ENCODE measurements around the gene IGSF6.
A peak's percentile ranks its signal among the peaks of the same experiment; 100 is the strongest.
"Not testable (repeated sequence)": the region's sequence is repeated elsewhere in the genome, so short reads cannot be mapped to it uniquely, and the experiment has no call there.

Gene IGSF6

GRCh38 chr16:21637032-21637968 is 15.1 kb downstream of the IGSF6 start:
- no peak overlapping the region for H3K4me3 ChIP-seq (ENCODE audit: low read length)
- TF ChIP-seq, protein P1, sequence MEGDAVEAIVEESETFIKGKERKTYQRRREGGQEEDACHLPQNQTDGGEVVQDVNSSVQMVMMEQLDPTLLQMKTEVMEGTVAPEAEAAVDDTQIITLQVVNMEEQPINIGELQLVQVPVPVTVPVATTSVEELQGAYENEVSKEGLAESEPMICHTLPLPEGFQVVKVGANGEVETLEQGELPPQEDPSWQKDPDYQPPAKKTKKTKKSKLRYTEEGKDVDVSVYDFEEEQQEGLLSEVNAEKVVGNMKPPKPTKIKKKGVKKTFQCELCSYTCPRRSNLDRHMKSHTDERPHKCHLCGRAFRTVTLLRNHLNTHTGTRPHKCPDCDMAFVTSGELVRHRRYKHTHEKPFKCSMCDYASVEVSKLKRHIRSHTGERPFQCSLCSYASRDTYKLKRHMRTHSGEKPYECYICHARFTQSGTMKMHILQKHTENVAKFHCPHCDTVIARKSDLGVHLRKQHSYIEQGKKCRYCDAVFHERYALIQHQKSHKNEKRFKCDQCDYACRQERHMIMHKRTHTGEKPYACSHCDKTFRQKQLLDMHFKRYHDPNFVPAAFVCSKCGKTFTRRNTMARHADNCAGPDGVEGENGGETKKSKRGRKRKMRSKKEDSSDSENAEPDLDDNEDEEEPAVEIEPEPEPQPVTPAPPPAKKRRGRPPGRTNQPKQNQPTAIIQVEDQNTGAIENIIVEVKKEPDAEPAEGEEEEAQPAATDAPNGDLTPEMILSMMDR (conservative IDR thresholded peaks at IDR 0.05; ENCODE audit: low read length) = no peak
- DNase-seq (ENCODE audit: low read depth) = no peak

- not testable (repeated sequence) for H3K4me3 ChIP-seq (ENCODE audit: low read length); DNase-seq (ENCODE audit: low read depth)
Observed at GRCh38 chr16:21635694-21636093, 16.7 kb downstream of the IGSF6 start.

DNA sequence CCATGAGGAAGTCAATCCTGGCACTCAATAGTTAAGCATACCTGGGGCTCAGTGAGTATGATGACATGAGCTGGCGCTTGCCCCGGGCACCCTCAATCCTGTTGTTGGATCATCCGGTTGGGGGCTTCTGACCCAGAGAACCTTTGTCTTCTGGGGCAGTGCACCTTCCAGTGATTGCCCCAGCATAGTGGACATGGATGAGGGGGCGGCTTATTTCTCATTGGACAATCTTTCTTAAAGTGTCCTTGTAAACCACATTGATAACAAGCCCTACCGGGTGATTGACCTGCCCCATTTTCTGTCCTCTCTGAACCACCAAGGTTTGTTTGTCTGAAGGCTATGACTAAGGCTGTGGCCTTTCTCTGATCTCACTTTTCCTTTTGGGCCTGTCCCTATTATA is 18.2 kb downstream of the IGSF6 start:
- H3K4me3 ChIP-seq (ENCODE audit: low read length) = no peak overlapping the region
- TF ChIP-seq, protein P1 (conservative IDR thresholded peaks at IDR 0.05; ENCODE audit: low read length) = no peak
- DNase-seq (ENCODE audit: low read depth) = no peak

DNA sequence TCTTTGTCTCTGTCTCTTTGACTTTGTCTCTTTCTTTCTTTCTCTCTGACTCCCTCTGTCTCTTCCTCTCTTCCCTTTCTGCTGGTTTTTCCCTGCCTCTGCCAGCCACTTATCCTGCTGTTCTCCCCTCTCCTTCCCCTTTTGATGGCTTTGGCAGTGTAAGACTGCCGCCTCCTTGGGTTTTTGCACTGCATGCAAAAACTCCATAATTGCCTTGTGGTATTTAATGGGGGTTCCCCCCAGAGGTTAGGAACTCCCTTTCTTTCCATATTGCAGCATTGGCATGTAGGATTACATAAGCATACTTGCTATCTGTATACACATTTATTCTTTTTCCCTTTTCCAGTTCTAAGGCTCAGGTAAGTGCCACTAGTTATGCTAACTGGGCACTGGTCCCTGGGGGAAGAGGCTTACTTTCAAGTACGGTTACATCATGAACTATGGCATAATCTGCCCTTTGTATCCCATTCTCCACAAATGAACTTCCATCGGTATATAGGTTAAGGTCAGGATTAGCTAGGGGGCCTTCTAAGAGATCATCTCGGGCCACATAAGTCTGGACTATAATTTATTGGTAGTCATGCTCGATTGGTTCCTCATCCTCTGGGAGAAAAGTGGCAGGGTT is 20.3 kb downstream of the IGSF6 start:
- not testable (repeated sequence) for H3K4me3 ChIP-seq (ENCODE audit: low read length); DNase-seq (ENCODE audit: low read depth)

- H3K4me3 ChIP-seq (ENCODE audit: low read length) = not testable (repeated sequence)
Observed at GRCh38 chr16:21631376-21631775, 21.0 kb downstream of the IGSF6 start.

DNA sequence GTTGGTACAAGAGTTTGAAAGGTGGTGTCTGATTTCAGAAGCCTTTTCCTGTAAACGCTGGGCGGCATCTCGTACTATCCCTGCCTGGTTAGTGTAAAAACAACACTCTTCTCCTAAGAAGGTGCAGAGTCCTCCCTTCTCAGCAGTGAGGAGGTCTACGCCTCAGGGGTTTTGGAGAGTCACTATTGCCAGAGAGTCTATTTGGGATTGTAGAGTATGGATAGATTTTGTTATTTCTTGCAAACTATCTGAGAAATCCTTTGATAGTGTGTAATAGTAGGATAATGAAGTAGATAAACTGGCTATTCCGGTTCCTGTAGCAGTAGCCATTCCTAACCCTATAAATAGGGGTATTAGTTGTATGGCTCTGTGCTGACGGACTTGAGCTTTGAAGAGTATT is 21.5 kb downstream of the IGSF6 start:
- not testable (repeated sequence) for H3K4me3 ChIP-seq (ENCODE audit: low read length); DNase-seq (ENCODE audit: low read depth)

More at GRCh38 chr16:21631376-21631775, 21.0 kb downstream of the IGSF6 start:
- DNase-seq (ENCODE audit: low read depth) = not testable (repeated sequence)

GRCh38 chr16:21629616-21630539 is 22.5 kb downstream of the IGSF6 start:
- not testable (repeated sequence) for DNase-seq (ENCODE audit: low read depth)

GRCh38 chr16:21628772-21629171 is 23.6 kb downstream of the IGSF6 start:
- H3K4me3 ChIP-seq (ENCODE audit: low read length) = no peak overlapping the region
- DNase-seq (ENCODE audit: low read depth) = peak; percentile 71
- TF ChIP-seq, protein P1 (conservative IDR thresholded peaks at IDR 0.05; ENCODE audit: low read length) = no peak

More at GRCh38 chr16:21629616-21630539, 22.5 kb downstream of the IGSF6 start:
- H3K4me3 ChIP-seq (ENCODE audit: low read length) = not testable (repeated sequence)

DNA sequence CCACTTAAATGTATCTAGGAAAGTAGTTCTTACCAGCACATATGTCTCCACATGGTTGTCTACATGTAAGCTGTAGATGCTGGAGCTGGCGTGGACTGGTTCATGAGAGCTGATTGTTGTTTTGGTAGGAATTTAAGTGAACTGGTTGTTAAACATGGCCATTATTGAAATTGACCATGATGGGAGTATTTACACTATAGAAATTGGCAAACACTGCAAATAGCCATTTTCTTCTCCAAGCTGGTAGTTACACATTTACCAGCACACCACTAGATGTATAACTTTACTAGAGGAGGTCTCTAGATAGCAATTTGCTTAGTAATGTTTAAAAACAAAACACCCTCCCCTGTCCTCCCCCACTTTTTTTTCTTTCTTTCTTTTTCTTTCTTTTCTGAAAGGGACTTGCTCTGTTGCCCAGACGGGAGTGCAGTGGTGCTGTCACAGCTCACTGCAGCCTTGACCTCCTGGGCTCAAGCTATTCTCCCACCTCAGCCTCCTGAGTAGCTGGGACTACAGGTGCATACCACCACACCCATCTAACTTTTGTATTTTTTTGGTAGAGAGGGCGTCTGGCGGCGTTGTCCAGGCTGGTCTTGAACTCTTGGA is 24.2 kb downstream of the IGSF6 start:
- no peak overlapping the region for H3K4me3 ChIP-seq (ENCODE audit: low read length)
- TF ChIP-seq, protein P1 (conservative IDR thresholded peaks at IDR 0.05; ENCODE audit: low read length) = no peak
- no peak for DNase-seq (ENCODE audit: low read depth)

Measured in AG10803 (cell line).